PC-3 (cell line): ENCODE measurements around the gene TRIM37. TPM values are rescaled to one million over a fixed set of nuclear protein-coding genes. Genes with fewer than 3 reads are reported as not detected.

Experiments used
- ATAC-seq: fragments of 200-7000 bp; cut with Tn5 transposase; 2 replicates; pipeline ENCODE4 v1.9.1; 2020; ENCODE audit warnings: mild to moderate bottlenecking, moderate library complexity
- BruUV-seq: library from RNA; stranded (reverse); fragments of 400-500 nt; replicated peaks from 2 replicates; lab custom pipeline; 2021; lab: Mats Ljungman, UMichigan
- CTCF ChIA-PET: fragments of 300-600 bp; sonication (Branson Sonifier 250); formaldehyde crosslinking; loops from one replicate; lab custom pipeline; 2022; ENCODE audit warnings: antibody characterized with exemption; lab: Charles Lee
- POLR2A ChIA-PET: fragments of 300-600 bp; sonication (Branson Sonifier 250); formaldehyde crosslinking; loops from one replicate; lab custom pipeline; 2022; ENCODE audit warnings: antibody characterized with exemption; ENCODE audit not compliant: unreplicated experiment; lab: Charles Lee
- DNase-seq: peaks from one replicate; pipeline ENCODE4 v3.0.0-alpha.2; 2015
- H2AFZ ChIP-seq: fragments of 300-600 bp; sonication (generic); 2 replicates; pipeline ENCODE4 v1.6.0; 2016; ENCODE audit warnings: antibody characterized with exemption, low read length
- H3F3A ChIP-seq: fragments of 300-600 bp; sonication (generic); one replicate; pipeline ENCODE4 v1.6.0; 2017; ENCODE audit warnings: antibody characterized with exemption, low read length, control low read depth, mild to moderate bottlenecking; ENCODE audit not compliant: unreplicated experiment
- H3K27ac ChIP-seq: fragments of 300-600 bp; sonication (generic); 2 replicates; pipeline ENCODE4 v1.5.1; 2016; ENCODE audit warnings: mild to moderate bottlenecking, low read length
- H3K27me3 ChIP-seq: fragments of 300-600 bp; sonication (generic); 2 replicates; pipeline ENCODE4 v1.6.1; 2016; ENCODE audit warnings: low read length, mixed read lengths
- H3K36me3 ChIP-seq: fragments of 300-600 bp; sonication (generic); 2 replicates; pipeline ENCODE4 v1.6.1; 2016; ENCODE audit warnings: low read depth, mixed run types, low read length, mixed read lengths
- H3K4me1 ChIP-seq: fragments of 300-600 bp; sonication (generic); 2 replicates; pipeline ENCODE4 v1.5.1; 2016; ENCODE audit warnings: low read length; ENCODE audit not compliant: insufficient read depth
- H3K4me2 ChIP-seq: fragments of 300-600 bp; sonication (generic); 2 replicates; pipeline ENCODE4 v1.6.0; 2016; ENCODE audit warnings: low read length
- H3K4me3 ChIP-seq: fragments of 300-600 bp; sonication (generic); 2 replicates; pipeline ENCODE4 v1.5.1; 2016; ENCODE audit warnings: mild to moderate bottlenecking, low read length, mixed read lengths
- H3K79me2 ChIP-seq: fragments of 300-600 bp; sonication (generic); 2 replicates; pipeline ENCODE4 v1.6.1; 2017; ENCODE audit warnings: low read length, mixed read lengths
- H3K9ac ChIP-seq: fragments of 300-600 bp; sonication (generic); 2 replicates; pipeline ENCODE4 v1.6.0; 2016; ENCODE audit warnings: mild to moderate bottlenecking, low read length
- H3K9me2 ChIP-seq: fragments of 300-600 bp; sonication (generic); replicated peaks from 2 replicates; pipeline ENCODE4 v1.6.1; 2016; ENCODE audit warnings: mixed run types, low read length, mixed read lengths
- H3K9me3 ChIP-seq: fragments of 300-600 bp; sonication (generic); 2 replicates; pipeline ENCODE4 v1.6.1; 2016; ENCODE audit warnings: low read length, mixed read lengths
- H4K20me1 ChIP-seq: fragments of 300-600 bp; sonication (generic); 2 replicates; pipeline ENCODE4 v1.6.1; 2016; ENCODE audit warnings: low read length, mixed read lengths
- CTCF ChIP-seq: fragments of 300-600 bp; sonication (generic); conservative IDR thresholded peaks from 2 replicates; pipeline ENCODE4 v1.5.1; 2017; ENCODE audit warnings: antibody characterized with exemption, low read depth, mild to moderate bottlenecking, low read length
- EZH2 ChIP-seq: fragments of 300-600 bp; sonication (generic); IDR thresholded peaks from one replicate; pipeline ENCODE4 v1.6.1; 2017; ENCODE audit warnings: antibody characterized with exemption, mild to moderate bottlenecking, low read length; ENCODE audit not compliant: unreplicated experiment
- EZH2phosphoT487 ChIP-seq: fragments of 300-600 bp; sonication (generic); IDR thresholded peaks from 2 replicates; pipeline ENCODE4 v1.6.1; 2018; ENCODE audit warnings: mild to moderate bottlenecking, antibody characterized with exemption, low read length, borderline replicate concordance
- intact Hi-C: fragments of 100-400 bp; cut with micrococcal nuclease; formaldehyde crosslinking; loops from 2 replicates; pipeline ENCODE4 v1.9.0; 2023
- total RNA-seq: library from RNA; depleted of rRNA; stranded (reverse); fragments of >200 nt; gene quantifications from 2 replicates; pipeline ENCODE4 v1.2.3, GENCODE V29; 2014

Gene TRIM37
- total RNA-seq, 1 experiment from 2014 or later, result 35.1 TPM

- POLR2A ChIA-PET, result interaction anchor here (0.7 kb wide), 1 partner anchor 243 kb away, joined by 11 read pairs; no protein-coding TSS in a partner anchor
- H3F3A ChIP-seq, result no peaks in the 10 kb centered on the region
Measured at GRCh38 chr17:59003860-59004259, 102.8 kb downstream of the TRIM37 start.

GRCh38 chr17:59002848-59003247, 103.8 kb downstream of the TRIM37 start:
- Histone ChIP-seq H3K27me3 (no peaks in the 10 kb centered on the region), H4K20me1 (no peaks in the 10 kb centered on the region), H3K27ac (no peak overlapping the region), H3K4me2 (no peak overlapping the region), H3K4me3 (no peak overlapping the region), H3K79me2 (no peaks in the 10 kb centered on the region), H3K9ac (no peak overlapping the region), H3K4me1 (peaks cover 20% of the 10 kb centered on the region), H3K9me3 (no peaks in the 10 kb centered on the region), H3K36me3 (peaks cover 15% of the 10 kb centered on the region), H3K9me2 (no peaks in the 10 kb centered on the region), H2AFZ (no peak overlapping the region), H3F3A (no peaks in the 10 kb centered on the region)
- TF ChIP-seq EZH2phosphoT487 (no peak), EZH2 (no peak), CTCF (no peak)
- DNase-seq, result no peak
- ChIA-PET POLR2A (no interaction called here), CTCF (no interaction called here)
- intact Hi-C loops, result no loop called here
- no peak for ATAC-seq
- no TSS peak for BruUV-seq

More at GRCh38 chr17:59003860-59004259, 102.8 kb downstream of the TRIM37 start:
- H2AFZ ChIP-seq, result no peak overlapping the region
- H3K27ac ChIP-seq, result no peak overlapping the region
- BruUV-seq, result no TSS peak
- H3K4me2 ChIP-seq, result no peak overlapping the region
- ATAC-seq (no peak), DNase-seq (no peak)
- no peak overlapping the region for H3K9ac ChIP-seq
- intact Hi-C loops, result loop anchor here (2.0 kb wide), 1 partner anchor 373 kb away; no protein-coding TSS in a partner anchor
- no peak overlapping the region for H3K4me3 ChIP-seq
- H3K9me3 ChIP-seq, result no peaks in the 10 kb centered on the region
- TF ChIP-seq CTCF (no peak), EZH2 (no peak), EZH2phosphoT487 (no peak)
- H4K20me1 ChIP-seq, result no peaks in the 10 kb centered on the region
- H3K9me2 ChIP-seq, result no peaks in the 10 kb centered on the region
- H3K79me2 ChIP-seq, result no peaks in the 10 kb centered on the region
- CTCF ChIA-PET, result interaction anchor here (2.0 kb wide), 1 partner anchor 293 kb away, joined by 19 read pairs; no protein-coding TSS in a partner anchor
- peaks cover 10% of the 10 kb centered on the region for H3K36me3 ChIP-seq
- peaks cover 10% of the 10 kb centered on the region for H3K4me1 ChIP-seq
- no peaks in the 10 kb centered on the region for H3K27me3 ChIP-seq

- no peaks in the 10 kb centered on the region for H3K27me3 ChIP-seq
Measured at GRCh38 chr17:59002126-59002525, 104.6 kb downstream of the TRIM37 start.

More at GRCh38 chr17:59002126-59002525, 104.6 kb downstream of the TRIM37 start:
- CTCF ChIA-PET, result no interaction called here
- Histone ChIP-seq H3F3A (no peaks in the 10 kb centered on the region), H3K4me3 (no peak overlapping the region), H4K20me1 (no peaks in the 10 kb centered on the region), H3K79me2 (no peaks in the 10 kb centered on the region), H3K9me2 (no peaks in the 10 kb centered on the region), H3K9ac (no peak overlapping the region), H3K27ac (no peak overlapping the region), H3K4me2 (no peak overlapping the region), H3K36me3 (peaks cover 15% of the 10 kb centered on the region), H3K9me3 (no peaks in the 10 kb centered on the region), H3K4me1 (peaks cover 22% of the 10 kb centered on the region), H2AFZ (no peak overlapping the region)
- POLR2A ChIA-PET, result interaction anchor here (0.7 kb wide), 1 partner anchor 563 kb away, joined by 4 read pairs; no protein-coding TSS in a partner anchor
- no peak for DNase-seq
- intact Hi-C loops, result no loop called here
- no peak for TF ChIP-seq CTCF
- no TSS peak for BruUV-seq
- no peak for ATAC-seq
